PC-3 (cell line): ENCODE data around the gene UBE2H.

Experiments
- EZH2 ChIP-seq: fragments of 300-600 bp; sonication (generic); IDR thresholded peaks from one replicate; pipeline ENCODE4 v1.6.1; 2017; ENCODE audit warnings: antibody characterized with exemption, mild to moderate bottlenecking, low read length; ENCODE audit not compliant: unreplicated experiment
- EZH2phosphoT487 ChIP-seq: fragments of 300-600 bp; sonication (generic); IDR thresholded peaks from 2 replicates; pipeline ENCODE4 v1.6.1; 2018; ENCODE audit warnings: mild to moderate bottlenecking, antibody characterized with exemption, low read length, borderline replicate concordance
- TF ChIP-seq, protein P1 (sequence below): fragments of 300-600 bp; sonication (generic); conservative IDR thresholded peaks from 2 replicates; pipeline ENCODE4 v1.5.1; 2017; ENCODE audit warnings: antibody characterized with exemption, low read depth, mild to moderate bottlenecking, low read length

GRCh38 chr7:129889133-129889844 is 63.5 kb downstream of the UBE2H start:
- TF ChIP-seq, protein P1, sequence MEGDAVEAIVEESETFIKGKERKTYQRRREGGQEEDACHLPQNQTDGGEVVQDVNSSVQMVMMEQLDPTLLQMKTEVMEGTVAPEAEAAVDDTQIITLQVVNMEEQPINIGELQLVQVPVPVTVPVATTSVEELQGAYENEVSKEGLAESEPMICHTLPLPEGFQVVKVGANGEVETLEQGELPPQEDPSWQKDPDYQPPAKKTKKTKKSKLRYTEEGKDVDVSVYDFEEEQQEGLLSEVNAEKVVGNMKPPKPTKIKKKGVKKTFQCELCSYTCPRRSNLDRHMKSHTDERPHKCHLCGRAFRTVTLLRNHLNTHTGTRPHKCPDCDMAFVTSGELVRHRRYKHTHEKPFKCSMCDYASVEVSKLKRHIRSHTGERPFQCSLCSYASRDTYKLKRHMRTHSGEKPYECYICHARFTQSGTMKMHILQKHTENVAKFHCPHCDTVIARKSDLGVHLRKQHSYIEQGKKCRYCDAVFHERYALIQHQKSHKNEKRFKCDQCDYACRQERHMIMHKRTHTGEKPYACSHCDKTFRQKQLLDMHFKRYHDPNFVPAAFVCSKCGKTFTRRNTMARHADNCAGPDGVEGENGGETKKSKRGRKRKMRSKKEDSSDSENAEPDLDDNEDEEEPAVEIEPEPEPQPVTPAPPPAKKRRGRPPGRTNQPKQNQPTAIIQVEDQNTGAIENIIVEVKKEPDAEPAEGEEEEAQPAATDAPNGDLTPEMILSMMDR, result no peak
- TF ChIP-seq EZH2phosphoT487, result no peak
- TF ChIP-seq EZH2, result no peak
